ENCODE data around the gene LIX1L.

DNA sequence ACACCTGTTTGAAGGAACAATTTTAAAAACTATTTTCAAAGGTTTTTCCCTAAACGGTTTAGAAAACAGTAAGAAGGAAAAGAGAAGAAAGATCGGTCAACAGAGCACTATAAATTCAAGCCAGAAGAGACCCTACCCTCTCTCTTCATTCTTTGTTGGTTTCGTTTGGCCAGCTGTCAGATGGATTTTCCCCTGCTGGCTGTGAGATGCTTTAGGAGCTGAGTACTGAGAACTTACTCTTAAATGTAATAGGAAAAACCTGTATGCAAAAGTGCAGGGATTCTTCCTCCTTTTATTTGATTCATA, 39.9 kb upstream of the LIX1L start:
- TF ChIP-seq, protein P1, sequence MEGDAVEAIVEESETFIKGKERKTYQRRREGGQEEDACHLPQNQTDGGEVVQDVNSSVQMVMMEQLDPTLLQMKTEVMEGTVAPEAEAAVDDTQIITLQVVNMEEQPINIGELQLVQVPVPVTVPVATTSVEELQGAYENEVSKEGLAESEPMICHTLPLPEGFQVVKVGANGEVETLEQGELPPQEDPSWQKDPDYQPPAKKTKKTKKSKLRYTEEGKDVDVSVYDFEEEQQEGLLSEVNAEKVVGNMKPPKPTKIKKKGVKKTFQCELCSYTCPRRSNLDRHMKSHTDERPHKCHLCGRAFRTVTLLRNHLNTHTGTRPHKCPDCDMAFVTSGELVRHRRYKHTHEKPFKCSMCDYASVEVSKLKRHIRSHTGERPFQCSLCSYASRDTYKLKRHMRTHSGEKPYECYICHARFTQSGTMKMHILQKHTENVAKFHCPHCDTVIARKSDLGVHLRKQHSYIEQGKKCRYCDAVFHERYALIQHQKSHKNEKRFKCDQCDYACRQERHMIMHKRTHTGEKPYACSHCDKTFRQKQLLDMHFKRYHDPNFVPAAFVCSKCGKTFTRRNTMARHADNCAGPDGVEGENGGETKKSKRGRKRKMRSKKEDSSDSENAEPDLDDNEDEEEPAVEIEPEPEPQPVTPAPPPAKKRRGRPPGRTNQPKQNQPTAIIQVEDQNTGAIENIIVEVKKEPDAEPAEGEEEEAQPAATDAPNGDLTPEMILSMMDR (IDR thresholded peaks at IDR 0.05): peak in 2 of 6 experiments; percentile 5 to 20
- TF ChIP-seq POLR2A (IDR thresholded peaks at IDR 0.05): no peak

Measured in Peyer's patch (tissue), 4 donors.